ENCODE measurements around the gene MKS1.

Gene MKS1

GRCh38 chr17:58189436-58190146, 29.5 kb downstream of the MKS1 start:
- H3K9ac ChIP-seq, result no peak overlapping the region
- no peak overlapping the region for H3K27ac ChIP-seq
- H3K36me3 ChIP-seq (ENCODE audit: insufficient read depth), result no peaks in the 10 kb centered on the region
- H3K4me1 ChIP-seq (ENCODE audit: low read depth, poor library complexity, severe bottlenecking), result no peaks in the 10 kb centered on the region
- H2AFZ ChIP-seq (ENCODE audit: low read depth), result no peak overlapping the region
- H4K20me1 ChIP-seq (ENCODE audit: insufficient read depth), result no peaks in the 10 kb centered on the region
- H3K27me3 ChIP-seq (ENCODE audit: insufficient read depth, low read depth), result no peaks in the 10 kb centered on the region; the same call in 1 of the 2 replicates
- no peak overlapping the region for H3K4me3 ChIP-seq (IDR thresholded peaks at IDR 0.05; ENCODE audit: insufficient read depth, low read depth, low read length)
- H3K79me2 ChIP-seq (ENCODE audit: insufficient read depth, low read depth), result no peaks in the 10 kb centered on the region
- no peak overlapping the region for H3K4me2 ChIP-seq
- no peak for TF ChIP-seq CTCF (conservative IDR thresholded peaks at IDR 0.05; ENCODE audit: low read depth, low read length)

DNA sequence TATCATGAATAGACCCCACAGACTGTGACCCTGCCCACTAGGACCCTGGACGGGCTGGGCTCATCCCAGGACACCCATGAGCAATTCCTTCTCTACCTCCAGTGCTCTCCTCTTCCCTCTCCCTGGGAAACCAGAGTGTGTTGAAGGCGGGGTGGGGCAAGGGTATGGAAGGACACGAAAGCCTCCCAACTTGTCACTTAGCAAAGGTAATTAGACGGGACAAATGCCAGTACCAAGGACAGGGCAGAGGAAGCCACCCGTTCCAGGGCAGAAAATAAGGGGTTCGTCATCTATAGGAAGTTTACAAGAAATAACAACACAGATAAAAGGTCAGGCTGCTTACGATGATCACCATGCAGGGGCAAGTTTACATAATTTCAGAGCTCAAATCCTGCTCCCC, 31.4 kb downstream of the MKS1 start:
- H2AFZ ChIP-seq (ENCODE audit: low read depth), result no peak overlapping the region
- no peak for TF ChIP-seq CTCF (conservative IDR thresholded peaks at IDR 0.05; ENCODE audit: low read depth, low read length)
- H3K4me2 ChIP-seq, result no peak overlapping the region
- no peaks in the 10 kb centered on the region for H4K20me1 ChIP-seq (ENCODE audit: insufficient read depth)
- no peak overlapping the region for H3K27ac ChIP-seq
- H3K4me3 ChIP-seq (IDR thresholded peaks at IDR 0.05; ENCODE audit: insufficient read depth, low read depth, low read length), result no peak overlapping the region
- H3K9ac ChIP-seq, result no peak overlapping the region
- no peaks in the 10 kb centered on the region for H3K4me1 ChIP-seq (ENCODE audit: low read depth, poor library complexity, severe bottlenecking)
- no peaks in the 10 kb centered on the region for H3K27me3 ChIP-seq (ENCODE audit: insufficient read depth, low read depth)
- H3K79me2 ChIP-seq (ENCODE audit: insufficient read depth, low read depth), result no peaks in the 10 kb centered on the region
- H3K36me3 ChIP-seq (ENCODE audit: insufficient read depth), result no peaks in the 10 kb centered on the region

GRCh38 chr17:58187063-58187462, 32.0 kb downstream of the MKS1 start:
- no peak overlapping the region for H3K4me2 ChIP-seq
- no peak overlapping the region for H3K4me3 ChIP-seq (IDR thresholded peaks at IDR 0.05; ENCODE audit: insufficient read depth, low read depth, low read length)
- H3K27ac ChIP-seq, result no peak overlapping the region
- no peaks in the 10 kb centered on the region for H4K20me1 ChIP-seq (ENCODE audit: insufficient read depth)
- TF ChIP-seq CTCF (conservative IDR thresholded peaks at IDR 0.05; ENCODE audit: low read depth, low read length), result no peak
- no peak overlapping the region for H2AFZ ChIP-seq (ENCODE audit: low read depth)
- no peak overlapping the region for H3K9ac ChIP-seq
- no peaks in the 10 kb centered on the region for H3K36me3 ChIP-seq (ENCODE audit: insufficient read depth)
- H3K27me3 ChIP-seq (ENCODE audit: insufficient read depth, low read depth), result no peaks in the 10 kb centered on the region
- H3K4me1 ChIP-seq (ENCODE audit: low read depth, poor library complexity, severe bottlenecking), result no peaks in the 10 kb centered on the region
- no peaks in the 10 kb centered on the region for H3K79me2 ChIP-seq (ENCODE audit: insufficient read depth, low read depth)

- no peak for TF ChIP-seq CTCF (conservative IDR thresholded peaks at IDR 0.05; ENCODE audit: low read depth, low read length)
- H3K27ac ChIP-seq, result no peak overlapping the region
- no peaks in the 10 kb centered on the region for H3K4me1 ChIP-seq (ENCODE audit: low read depth, poor library complexity, severe bottlenecking)
- no peak overlapping the region for H3K4me2 ChIP-seq
- H3K9ac ChIP-seq, result no peak overlapping the region
- H4K20me1 ChIP-seq (ENCODE audit: insufficient read depth), result no peaks in the 10 kb centered on the region
- H3K4me3 ChIP-seq (IDR thresholded peaks at IDR 0.05; ENCODE audit: insufficient read depth, low read depth, low read length), result no peak overlapping the region
- H2AFZ ChIP-seq (ENCODE audit: low read depth), result no peak overlapping the region
- no peaks in the 10 kb centered on the region for H3K27me3 ChIP-seq (ENCODE audit: insufficient read depth, low read depth)
- H3K79me2 ChIP-seq (ENCODE audit: insufficient read depth, low read depth), result no peaks in the 10 kb centered on the region
- no peaks in the 10 kb centered on the region for H3K36me3 ChIP-seq (ENCODE audit: insufficient read depth)
Measured at GRCh38 chr17:58186591-58186990, 32.5 kb downstream of the MKS1 start.

Measured in KMS-11 (cell line).